Chondrocyte (in vitro differentiated cells): ENCODE data around the gene BCOR. TPM values are rescaled to one million over a fixed set of nuclear protein-coding genes. Genes with fewer than 3 reads are reported as not detected.

Experiments
- DNase-seq: peaks from one replicate; pipeline ENCODE4 v3.0.0; 2021; ENCODE audit warnings: mixed read lengths, low spot score
- H3K27ac Mint-ChIP-seq: one replicate; pipeline ENCODE4 v1.8.0; 2021; ENCODE audit warnings: mild to moderate bottlenecking, moderate library complexity, mixed read lengths; ENCODE audit not compliant: unreplicated experiment
- H3K27me3 Mint-ChIP-seq: 2 replicates; pipeline ENCODE4 v1.8.0; 2021; ENCODE audit warnings: low read depth, mixed read lengths
- H3K36me3 Mint-ChIP-seq: 2 replicates; pipeline ENCODE4 v1.8.0; 2021; ENCODE audit warnings: low read depth, mixed read lengths
- H3K4me1 Mint-ChIP-seq: 2 replicates; pipeline ENCODE4 v1.8.0; 2021; ENCODE audit warnings: low read depth, mild to moderate bottlenecking, mixed read lengths
- H3K4me3 Mint-ChIP-seq: one replicate; pipeline ENCODE4 v1.8.0; 2021; ENCODE audit warnings: mild to moderate bottlenecking, moderate library complexity, mixed read lengths; ENCODE audit not compliant: unreplicated experiment
- H3K9me3 Mint-ChIP-seq: 2 replicates; pipeline ENCODE4 v1.8.0; 2021; ENCODE audit warnings: low read depth, mixed read lengths
- total RNA-seq: library from RNA; stranded (reverse); gene quantifications from 3 replicates; pipeline ENCODE4 v1.2.1, GENCODE V29; 2021
- TF ChIP-seq, protein P1 (sequence below): fragments of 200-600 bp; sonication (generic); IDR thresholded peaks from 2 replicates; pipeline ENCODE4 v1.5.0; 2021; ENCODE audit warnings: antibody characterized with exemption, mild to moderate bottlenecking, moderate library complexity

Gene BCOR
- total RNA-seq, 1 donor from 2014 or later: 11.0 TPM

DNA sequence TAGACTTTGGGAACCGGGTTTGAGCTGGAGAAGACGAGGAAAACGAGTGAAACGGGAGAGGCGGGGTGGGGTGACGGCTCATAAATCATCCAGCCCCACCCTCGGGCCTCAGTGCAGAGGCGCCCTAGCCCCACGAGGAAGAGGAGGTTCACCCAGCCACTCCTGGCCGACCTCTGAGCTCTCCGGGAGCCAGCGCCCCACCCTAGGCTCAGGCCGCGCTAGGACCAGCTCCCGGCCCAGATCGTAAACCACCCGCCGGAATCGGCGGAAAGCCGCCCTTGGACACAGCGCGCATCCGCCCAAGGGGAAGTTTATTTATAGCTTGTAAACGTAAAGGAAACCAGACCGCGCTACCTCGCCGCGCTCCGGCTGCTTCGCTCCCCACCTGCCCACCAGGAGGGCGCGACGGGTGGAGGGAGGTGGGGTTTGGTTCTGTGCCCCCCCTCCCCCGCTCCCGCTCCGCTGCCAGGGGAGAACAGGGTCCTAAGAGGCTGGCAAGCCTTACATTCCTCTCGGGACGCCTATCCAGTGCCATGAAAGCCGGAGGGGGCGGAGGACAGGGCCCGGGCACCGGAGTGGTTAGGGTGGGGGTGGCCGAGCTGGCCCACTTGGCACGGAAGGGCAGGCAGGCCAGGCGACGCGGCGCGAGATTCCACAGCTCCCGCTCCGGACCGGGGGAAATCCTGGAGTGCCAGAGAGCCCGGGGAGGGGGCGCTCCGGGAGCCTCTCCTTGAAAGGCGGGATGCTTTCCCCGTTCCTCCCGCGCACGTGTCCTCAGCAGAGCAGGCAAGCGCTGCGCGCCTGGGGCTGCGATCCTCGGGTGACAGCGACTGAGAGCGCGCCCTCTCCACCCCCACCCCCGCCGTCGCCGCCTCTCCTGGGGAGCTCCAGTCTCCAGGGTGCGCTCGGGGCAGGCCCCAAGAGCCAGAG, 84.2 kb downstream of the BCOR start:
- H3K9me3 Mint-ChIP-seq: peaks cover 9% of the 10 kb centered on the region
- DNase-seq: no peak
- H3K27me3 Mint-ChIP-seq: no peaks in the 10 kb centered on the region

DNA sequence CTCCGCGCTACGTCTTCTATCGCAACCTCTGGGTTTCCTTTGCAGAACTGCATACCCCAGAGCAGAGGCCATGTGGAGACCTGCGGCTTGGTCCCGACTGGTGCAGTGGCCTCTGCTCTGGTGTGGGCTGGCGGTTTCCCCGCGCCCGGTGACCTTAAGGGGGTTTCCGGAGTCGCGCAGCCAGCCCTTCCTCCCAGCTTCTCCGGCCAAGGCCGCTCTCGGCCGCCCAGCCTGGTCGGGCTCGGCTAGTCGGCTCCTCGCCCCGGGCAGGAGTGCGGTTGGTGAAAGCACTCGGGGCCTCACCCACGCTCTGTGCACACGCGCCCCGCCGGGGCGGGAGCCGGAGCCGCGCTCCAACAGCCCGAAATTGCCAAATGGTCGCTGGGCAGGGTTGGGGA, 84.9 kb downstream of the BCOR start:
- TF ChIP-seq, protein P1, sequence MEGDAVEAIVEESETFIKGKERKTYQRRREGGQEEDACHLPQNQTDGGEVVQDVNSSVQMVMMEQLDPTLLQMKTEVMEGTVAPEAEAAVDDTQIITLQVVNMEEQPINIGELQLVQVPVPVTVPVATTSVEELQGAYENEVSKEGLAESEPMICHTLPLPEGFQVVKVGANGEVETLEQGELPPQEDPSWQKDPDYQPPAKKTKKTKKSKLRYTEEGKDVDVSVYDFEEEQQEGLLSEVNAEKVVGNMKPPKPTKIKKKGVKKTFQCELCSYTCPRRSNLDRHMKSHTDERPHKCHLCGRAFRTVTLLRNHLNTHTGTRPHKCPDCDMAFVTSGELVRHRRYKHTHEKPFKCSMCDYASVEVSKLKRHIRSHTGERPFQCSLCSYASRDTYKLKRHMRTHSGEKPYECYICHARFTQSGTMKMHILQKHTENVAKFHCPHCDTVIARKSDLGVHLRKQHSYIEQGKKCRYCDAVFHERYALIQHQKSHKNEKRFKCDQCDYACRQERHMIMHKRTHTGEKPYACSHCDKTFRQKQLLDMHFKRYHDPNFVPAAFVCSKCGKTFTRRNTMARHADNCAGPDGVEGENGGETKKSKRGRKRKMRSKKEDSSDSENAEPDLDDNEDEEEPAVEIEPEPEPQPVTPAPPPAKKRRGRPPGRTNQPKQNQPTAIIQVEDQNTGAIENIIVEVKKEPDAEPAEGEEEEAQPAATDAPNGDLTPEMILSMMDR: no peak
- no peak for DNase-seq
- Mint-ChIP-seq H3K4me3 (peak overlapping the region; percentile 66), H3K4me1 (peaks cover 20% of the 10 kb centered on the region), H3K27me3 (no peaks in the 10 kb centered on the region), H3K36me3 (no peaks in the 10 kb centered on the region), H3K9me3 (peaks cover 9% of the 10 kb centered on the region), H3K27ac (no peak overlapping the region)

More for the DNA sequence above, 84.2 kb downstream of the BCOR start:
- TF ChIP-seq, protein P1: peak; percentile 33
- Mint-ChIP-seq H3K27ac (no peak overlapping the region), H3K4me3 (peak overlapping the region; percentile 66), H3K4me1 (peaks cover 20% of the 10 kb centered on the region), H3K36me3 (no peaks in the 10 kb centered on the region)

DNA sequence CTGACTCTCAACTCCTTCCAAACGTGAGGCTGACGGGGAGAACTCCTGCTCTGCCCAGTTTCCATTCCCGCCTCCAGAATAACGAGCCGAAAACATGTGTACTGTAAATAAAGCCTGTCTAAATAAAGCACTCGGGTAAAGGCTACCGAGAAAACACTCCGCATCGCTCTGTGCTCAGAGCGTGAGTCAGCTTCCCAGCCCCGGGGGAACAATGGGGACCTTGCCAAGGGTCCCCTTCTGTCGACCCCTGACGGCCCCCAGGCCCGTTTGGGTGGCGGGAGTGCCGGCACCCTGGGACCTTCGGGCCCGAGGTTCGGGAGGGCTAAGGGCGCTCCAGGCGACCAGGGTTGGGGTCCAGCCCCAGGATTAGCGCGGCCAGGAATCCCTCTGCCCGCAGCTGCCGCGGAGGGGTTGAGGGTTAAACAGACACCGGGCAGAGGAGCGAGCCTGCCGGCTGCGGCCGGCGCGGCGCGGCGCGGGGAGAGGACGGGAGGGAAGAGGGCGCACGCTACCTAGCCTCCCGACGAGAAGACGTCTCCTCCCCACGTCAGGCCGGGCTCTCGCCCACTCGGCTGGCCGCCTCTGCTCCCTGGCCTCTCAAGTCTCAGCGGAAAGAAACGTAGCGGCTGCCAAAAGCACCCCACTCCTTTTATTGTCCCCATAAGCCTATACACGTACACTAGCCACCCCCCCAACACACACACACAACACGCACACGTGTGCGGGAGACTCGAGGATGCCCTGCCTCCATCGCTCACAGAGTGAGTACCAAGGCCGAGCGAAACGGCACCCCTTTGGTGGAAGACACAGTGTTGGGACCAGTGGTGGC, 85.5 kb downstream of the BCOR start:
- peaks cover 20% of the 10 kb centered on the region for H3K4me1 Mint-ChIP-seq
- peak overlapping the region; percentile 58 for H3K27ac Mint-ChIP-seq
- peaks cover 2% of the 10 kb centered on the region for H3K27me3 Mint-ChIP-seq
- H3K36me3 Mint-ChIP-seq: no peaks in the 10 kb centered on the region
- peak overlapping the region; percentile 35 for H3K4me3 Mint-ChIP-seq
- TF ChIP-seq, protein P1: no peak
- H3K9me3 Mint-ChIP-seq: peaks cover 9% of the 10 kb centered on the region
- no peak for DNase-seq

DNA sequence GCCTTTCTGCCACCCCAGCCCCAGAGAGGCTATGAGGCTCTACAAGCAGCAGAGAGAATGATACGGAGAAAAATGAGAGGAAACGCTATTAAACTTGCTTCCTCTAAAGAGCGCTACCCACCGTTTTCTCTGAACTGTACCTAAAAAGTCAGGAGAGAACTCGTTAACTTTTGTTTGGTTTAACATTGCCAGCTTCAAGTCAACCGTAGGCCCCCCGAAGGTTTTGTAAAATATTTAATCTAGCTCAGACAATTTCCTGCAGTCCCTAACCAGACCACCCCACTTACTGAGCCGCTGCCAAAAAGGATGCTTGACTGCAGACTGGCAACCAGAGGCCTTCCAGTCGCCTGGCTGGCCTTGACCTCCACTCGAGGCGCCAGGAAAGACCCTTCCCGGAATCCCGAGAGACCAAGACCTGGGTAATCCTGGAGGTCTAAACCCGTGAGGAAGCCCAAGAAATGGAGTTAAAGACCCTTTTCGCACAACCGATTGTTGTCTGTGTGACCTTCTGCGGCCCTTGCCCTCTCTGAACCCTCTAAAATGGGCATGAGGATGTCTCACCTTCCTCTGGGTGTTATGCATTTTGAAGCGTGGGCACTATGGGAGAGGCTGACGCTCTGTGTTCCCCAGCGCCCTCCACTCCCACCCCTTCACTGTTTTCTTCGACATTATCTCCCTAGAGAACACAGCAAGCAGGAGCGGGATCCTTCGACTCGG, 86.3 kb downstream of the BCOR start:
- Mint-ChIP-seq H3K36me3 (no peaks in the 10 kb centered on the region), H3K27me3 (peaks cover 5% of the 10 kb centered on the region), H3K27ac (peak overlapping the region; percentile 58), H3K9me3 (peaks cover 6% of the 10 kb centered on the region), H3K4me3 (no peak overlapping the region), H3K4me1 (peaks cover 20% of the 10 kb centered on the region)
- DNase-seq: no peak
- TF ChIP-seq, protein P1: no peak
